Measurements from ENCODE around the gene BCL3.

Gene BCL3

DNA sequence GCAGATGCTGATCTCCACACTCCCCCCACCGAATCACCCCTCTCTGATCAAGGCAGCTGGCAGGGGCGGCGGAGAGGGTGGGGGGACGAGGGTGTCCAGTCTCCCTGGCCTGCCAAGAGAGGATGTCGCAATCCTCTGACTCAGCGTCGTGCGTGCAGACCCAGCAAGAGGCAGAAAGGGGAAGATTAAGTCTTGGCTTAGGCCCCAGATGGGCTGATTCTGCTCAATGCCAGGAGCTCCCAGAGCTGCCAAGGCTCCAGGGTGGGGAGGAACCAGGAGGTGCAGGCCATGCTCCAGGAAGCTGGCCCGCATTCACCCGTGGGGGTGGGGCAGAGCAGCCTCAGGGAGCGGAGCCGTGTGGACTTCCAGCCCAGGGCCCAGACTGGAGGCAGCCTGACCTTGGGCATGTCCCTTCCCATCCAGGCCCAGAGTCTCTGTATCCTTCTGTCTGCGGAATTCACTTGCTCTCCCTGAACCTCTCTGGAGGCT lies 6.6 kb upstream of the BCL3 start:
- no peak for DNase-seq (ENCODE audit: low spot score)

GRCh38 chr19:44742330-44743061 lies 6.0 kb upstream of the BCL3 start:
- no peak for DNase-seq (ENCODE audit: low spot score)

GRCh38 chr19:44744871-44745332 lies 3.6 kb upstream of the BCL3 start:
- no peak for DNase-seq (ENCODE audit: low spot score)

GRCh38 chr19:44745341-44745831 lies 3.1 kb upstream of the BCL3 start:
- no peak for DNase-seq (ENCODE audit: low spot score)

GRCh38 chr19:44745887-44746600 lies 2.5 kb upstream of the BCL3 start:
- DNase-seq (ENCODE audit: low spot score) = no peak

DNA sequence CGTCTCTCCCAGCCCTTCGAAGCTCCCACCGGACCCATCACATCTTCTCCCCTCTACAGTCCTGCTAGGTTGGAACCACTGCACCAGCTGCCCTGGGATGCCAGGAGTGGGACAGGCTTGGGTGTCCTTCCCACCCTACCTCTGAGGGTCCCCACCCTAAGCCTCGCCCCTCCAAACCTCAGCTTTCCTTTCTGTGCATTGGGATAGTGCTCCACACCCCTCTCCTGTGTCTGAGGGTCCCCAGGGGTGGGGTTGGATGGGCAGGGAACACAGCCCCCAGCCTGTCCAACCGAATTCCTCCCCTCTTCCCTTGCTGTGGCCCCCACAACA lies 1.9 kb upstream of the BCL3 start:
- no peak for DNase-seq (ENCODE audit: low spot score)

GRCh38 chr19:44746946-44747738 lies 1.4 kb upstream of the BCL3 start:
- no peak for DNase-seq (ENCODE audit: low spot score)

DNA sequence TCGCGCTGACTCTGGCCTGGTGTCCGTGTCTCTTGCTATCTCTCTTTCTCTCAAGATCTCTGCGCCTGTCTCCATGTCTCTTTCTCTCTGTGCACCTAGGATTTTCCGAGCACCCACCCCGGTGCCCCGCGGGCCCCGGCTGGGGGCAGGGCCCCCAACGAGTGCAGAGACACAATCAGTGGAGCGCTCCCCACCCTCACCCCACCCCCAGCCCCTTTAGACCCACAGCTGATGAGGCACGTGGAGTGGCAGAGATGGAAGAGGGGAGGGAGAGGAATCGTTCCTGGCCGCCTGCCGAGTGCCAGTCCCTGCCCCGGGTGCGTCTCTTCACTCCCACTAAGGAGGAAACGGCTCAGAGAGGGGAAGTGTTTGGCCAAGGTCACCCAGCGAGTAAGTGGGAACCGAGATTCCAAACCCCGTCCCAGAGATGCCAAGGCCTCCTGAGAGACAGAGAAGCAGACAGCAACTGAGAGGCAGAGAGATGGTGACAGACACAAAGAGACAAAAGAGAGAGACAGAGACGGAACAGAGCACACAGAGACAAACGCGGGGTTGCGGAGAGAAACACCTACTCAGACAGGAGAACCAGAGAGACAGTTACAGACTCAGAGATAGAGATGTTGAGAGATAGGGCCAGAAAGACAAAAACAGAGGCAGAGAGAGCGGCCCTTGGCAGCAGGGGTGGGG lies 626 bp upstream of the BCL3 start:
- no peak for DNase-seq (ENCODE audit: low spot score)

- DNase-seq (ENCODE audit: low spot score) = no peak
Measured at GRCh38 chr19:44749292-44749691, 784 bp downstream of the BCL3 start.

- DNase-seq (ENCODE audit: low spot score) = no peak
Measured at GRCh38 chr19:44749994-44750393, 1.5 kb downstream of the BCL3 start.

- no peak for DNase-seq (ENCODE audit: low spot score)
Measured at GRCh38 chr19:44752123-44752815, 3.8 kb downstream of the BCL3 start.

DNA sequence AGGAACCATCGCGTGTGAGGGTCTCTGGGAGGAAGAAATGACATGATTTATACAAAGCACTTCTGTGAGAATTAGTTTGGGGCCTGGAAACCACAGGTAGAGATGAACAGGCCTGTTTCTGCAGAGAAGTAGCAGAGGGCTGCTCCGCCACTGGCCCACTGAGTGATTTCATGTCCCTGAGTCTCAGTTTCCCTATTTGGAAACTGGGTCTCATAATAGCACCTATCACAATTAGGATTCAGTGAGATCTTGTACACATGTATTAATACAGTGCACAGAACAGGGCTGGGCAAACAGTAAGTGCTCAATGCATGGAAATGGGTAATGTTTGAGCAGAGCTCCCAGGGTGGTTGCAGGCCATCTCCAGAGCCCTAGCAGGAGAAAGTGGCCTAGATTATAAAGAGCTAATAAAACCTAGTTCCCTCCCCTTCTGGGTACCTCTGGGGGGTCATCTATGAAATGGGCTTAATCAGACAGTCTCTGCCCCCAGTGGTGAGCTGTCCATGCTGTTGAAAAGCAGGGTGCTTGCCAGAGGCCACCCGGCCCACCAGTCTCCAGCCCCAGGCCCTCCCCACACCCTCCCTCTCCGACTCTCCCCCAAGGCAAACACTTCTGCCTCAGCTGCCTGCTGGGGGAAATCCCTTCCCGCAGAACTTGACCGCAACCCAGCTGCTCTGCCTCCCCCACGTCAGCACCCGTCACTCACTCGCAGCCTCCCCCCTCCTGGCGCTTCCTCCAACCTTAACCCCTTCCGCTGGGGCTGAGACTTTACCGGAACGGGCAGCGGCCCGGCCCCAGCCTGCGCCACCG lies 4.5 kb downstream of the BCL3 start:
- no peak for DNase-seq (ENCODE audit: low spot score)

DNA sequence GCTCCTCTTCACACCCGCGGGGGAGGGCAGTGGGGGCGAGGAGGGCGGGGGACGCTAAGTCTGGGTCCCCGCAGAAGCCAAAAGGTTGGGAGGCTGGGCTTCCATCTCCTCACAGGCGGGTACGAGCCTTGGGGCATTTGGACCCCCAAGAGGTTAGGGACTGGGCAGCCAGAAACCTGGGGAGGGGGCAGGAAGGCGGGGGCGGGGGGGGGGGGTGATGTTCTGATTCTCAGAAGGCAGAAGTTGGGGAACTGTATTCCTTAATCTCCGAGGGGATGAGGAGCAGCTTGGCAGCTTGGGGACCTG lies 5.1 kb downstream of the BCL3 start:
- no peak for DNase-seq (ENCODE audit: low spot score)

- DNase-seq (ENCODE audit: low spot score) = no peak
Measured at GRCh38 chr19:44753932-44754749, 5.6 kb downstream of the BCL3 start.

GRCh38 chr19:44754750-44755080 lies 6.2 kb downstream of the BCL3 start:
- no peak for DNase-seq (ENCODE audit: low spot score)

GRCh38 chr19:44755219-44755618 lies 6.7 kb downstream of the BCL3 start:
- no peak for DNase-seq (ENCODE audit: low spot score)

- DNase-seq (ENCODE audit: low spot score) = no peak
Measured at GRCh38 chr19:44756089-44756562, 7.6 kb downstream of the BCL3 start.

DNA sequence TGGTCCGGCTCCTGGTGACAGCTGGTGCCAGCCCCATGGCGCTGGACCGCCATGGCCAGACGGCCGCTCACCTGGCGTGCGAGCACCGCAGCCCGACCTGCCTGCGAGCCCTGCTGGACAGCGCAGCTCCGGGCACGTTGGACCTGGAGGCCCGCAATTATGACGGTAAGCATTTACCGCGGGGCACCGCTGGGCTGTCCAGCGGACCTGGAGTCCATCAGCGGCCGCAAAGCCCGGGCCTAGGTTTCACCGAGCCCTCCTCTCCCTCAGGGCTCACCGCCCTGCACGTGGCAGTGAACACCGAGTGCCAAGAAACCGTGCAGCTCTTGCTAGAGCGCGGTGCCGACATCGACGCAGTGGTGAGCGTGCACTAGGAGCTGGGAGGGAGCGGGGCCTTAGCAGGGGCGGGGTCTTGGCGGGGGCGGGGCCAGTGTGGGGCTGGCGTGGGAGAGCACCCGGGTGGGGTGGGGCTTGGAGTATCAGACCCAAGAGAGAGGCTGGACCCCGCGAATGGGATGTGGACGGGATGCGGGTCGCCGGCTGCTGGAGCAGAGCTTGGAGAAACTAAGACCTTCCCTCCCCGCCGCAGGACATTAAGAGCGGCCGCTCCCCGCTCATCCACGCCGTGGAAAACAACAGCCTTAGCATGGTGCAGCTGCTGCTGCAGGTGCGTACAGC lies 8.7 kb downstream of the BCL3 start:
- peak; percentile 25 for DNase-seq (ENCODE audit: low spot score)

All from SK-N-DZ (cell line).